AG08396 (cell line): Measurements from ENCODE around the gene CST7.

Source experiments
- DNase-seq: peaks from one replicate; pipeline ENCODE4 v3.0.0; 2012; ENCODE audit warnings: low spot score, mixed read lengths

CST7 gene

DNA sequence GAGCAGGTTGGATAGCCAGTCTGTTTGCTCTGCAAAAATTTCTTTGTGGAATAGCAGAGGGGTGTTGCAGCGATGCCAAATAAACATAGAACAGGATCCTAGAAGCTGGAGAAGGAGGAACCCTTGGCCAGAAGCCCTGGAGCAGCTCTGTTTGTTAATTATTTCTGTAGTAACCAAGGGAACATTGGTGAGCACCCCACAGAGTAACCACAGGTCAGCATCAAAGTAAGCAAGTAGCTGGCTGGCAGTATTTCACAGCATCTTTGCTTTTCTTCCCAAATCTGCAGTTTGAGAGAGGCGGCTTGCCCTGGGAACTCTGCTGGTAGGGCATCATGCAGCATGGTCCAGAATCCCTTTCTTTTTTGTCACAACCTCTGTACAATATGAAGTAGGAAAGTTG, 56.2 kb downstream of the CST7 start:
- no peak for DNase-seq

DNA sequence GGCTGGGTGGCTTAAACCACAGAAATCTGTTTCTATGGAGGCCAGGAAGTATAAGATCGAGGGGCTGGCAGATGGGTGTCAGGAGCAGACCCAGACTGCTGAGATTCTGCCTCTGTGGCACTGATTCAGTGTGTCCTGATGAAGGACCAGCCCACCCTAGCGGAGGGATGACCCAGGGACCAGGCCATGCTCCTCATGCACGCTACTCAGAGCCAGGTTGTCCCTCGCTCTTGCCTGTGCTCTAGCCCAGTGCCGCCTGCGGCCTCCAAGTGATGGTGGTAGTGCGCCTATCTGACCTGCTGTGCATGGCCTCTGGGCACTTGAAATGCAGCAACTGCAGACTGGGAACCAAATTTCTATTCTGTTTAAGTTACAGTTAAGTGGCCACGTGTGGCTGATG, 56.6 kb downstream of the CST7 start:
- no peak for DNase-seq

DNA sequence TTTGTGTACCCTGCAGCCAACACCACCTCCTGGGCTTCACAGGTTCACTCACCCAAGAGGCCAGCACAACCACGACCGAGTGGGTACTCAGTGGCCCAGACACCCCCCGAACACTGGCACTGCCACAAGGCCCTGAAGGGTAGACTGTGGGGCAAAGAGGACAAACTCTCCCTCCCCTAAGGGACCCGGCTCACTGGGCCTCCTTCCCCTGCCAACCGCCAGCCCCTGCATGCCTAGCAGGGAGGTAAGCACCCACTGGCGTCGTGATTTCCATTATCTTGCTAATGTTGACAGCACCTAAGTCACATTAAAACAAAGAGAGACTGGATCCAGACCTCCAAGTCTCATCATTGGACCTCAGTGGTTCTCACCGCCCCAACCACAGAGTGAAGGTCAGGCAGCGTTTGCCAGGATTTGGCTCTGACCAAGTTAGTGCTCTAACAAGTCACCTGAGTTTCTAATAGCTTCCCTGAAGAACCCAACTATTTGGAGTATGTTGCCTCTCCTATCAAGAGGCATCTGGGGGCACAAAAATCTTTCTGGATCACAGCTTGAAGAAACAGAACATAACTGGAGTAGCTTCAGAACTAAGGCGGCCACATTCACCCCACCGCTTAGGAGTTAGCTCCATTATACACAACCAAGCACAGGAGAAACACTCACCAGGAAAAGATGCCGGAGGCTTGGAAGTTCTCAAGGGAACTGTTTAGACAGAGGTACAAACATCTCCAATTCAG, 57.5 kb downstream of the CST7 start:
- no peak for DNase-seq

DNA sequence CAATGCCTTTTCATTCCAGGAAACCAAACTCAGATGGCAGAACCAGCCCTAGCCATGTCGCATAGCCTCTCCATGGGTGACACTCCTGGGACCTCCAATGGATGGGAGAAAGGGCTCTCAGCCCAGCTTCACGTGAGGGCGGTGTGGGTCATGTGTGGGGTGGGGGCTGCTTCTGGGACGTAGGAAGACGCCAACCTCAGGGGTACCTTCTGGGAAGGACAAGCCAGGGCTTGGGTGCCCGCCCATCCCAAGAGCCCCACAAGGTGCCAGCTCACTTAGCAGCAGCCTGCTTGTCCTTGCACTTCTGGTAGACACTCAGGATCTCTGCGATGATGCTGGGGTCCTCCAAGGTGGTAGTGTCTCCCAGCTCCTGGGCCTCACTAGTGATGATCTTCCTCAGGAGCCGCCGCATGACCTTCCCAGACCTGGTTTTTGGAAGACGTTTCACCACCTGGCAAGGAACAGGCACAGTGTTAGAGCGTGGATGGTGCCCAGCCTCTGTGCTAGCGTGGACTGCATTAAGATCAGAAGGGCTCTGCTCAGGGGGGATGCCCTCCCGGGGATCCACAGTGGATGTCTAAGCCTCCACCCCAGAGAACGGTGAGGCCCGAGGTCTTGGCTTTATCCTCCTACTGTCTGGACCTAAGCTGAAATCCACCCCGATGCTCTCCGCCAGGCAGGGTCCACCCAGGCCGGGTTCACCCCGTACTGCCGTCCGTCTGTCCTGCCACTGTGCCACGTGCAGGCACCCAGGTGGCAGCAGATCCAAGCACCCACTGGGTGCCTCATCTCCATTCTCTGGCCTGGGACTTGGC, 58.6 kb downstream of the CST7 start:
- DNase-seq: no peak

DNA sequence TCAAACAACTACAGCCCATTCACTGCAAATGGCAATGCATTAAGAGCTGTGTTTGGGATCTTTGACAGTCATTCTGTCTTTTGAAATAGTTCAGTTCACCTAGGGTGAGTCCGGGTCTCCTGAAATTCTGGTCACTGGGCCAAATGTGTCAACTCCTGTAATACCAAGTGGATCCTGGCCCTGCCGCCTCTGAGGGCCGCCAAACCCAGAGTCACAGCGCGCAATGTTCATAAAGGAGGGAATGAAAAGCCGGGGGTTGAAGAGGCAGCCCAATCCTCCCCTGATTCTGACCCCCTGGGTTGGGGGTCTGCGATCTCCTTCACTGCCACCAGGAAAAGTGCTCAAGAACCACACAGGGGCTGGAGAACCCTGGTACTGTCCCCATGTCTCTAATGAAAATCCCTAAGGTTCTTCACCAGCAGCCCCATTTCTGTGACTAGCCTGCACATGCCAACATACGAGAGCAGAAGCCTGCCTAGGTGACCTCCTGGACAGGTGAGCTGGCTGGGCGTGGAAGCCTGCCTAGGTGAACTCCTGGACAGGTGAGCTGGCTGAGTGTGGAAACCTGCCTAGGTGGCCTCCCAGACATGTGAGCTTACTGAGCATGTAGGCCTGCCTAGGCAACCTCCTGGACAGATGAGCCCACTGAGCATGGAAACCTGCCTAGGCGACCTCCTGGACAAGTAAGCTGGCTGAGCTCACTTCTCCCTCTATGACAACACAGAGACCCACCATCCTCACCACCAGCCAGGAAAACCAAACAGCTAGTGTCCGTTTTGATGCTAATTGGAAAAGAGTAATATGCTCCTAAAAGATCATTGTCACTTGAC, 59.5 kb downstream of the CST7 start:
- DNase-seq: no peak
